ENCODE data around the gene RAB34. TPM values are rescaled to one million over a fixed set of nuclear protein-coding genes. Genes with fewer than 3 reads are reported as not detected.
A peak's percentile ranks its signal among the peaks of the same experiment; 100 is the strongest.

The RAB34 gene
- total RNA-seq, 1 experiment from 2014 or later, result 93.4 TPM

DNA sequence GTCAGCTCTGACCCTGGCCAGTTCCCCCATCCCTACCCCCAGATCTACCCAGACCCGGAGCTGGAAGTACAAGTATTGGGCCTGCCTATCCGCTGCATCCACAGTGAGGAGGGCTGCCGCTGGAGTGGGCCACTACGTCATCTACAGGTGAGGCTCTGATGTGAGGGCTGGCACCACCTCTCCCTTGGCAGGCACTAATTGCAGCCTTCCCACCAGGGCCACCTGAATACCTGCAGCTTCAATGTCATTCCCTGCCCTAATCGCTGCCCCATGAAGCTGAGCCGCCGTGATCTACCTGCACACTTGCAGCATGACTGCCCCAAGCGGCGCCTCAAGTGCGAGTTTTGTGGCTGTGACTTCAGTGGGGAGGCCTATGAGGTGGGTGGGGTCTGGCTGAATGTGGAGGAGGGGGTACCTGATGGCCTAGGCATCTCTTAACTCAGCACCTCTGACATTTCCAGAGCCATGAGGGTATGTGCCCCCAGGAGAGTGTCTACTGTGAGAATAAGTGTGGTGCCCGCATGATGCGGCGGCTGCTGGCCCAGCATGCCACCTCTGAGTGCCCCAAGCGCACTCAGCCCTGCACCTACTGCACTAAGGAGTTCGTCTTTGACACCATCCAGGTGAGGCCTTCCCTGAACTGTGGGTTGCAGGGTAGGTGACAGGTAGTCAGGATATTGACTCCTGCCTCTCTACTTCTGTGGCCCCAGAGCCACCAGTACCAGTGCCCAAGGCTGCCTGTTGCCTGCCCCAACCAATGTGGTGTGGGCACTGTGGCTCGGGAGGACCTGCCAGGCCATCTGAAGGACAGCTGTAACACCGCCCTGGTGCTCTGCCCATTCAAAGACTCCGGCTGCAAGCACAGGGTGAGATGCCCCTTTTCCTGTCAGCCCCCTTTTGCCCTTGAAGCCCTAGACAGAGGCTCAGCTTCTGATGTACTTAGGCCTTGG is 30.4 kb upstream of the RAB34 start:
- no peak for DNase-seq (ENCODE audit: low read depth, low spot score)
- in situ Hi-C loops (cut with HindIII; ENCODE audit: low pct_unique_long_range_greater_than_20kb, low sequenced_read_pairs), result no loop called here

DNA sequence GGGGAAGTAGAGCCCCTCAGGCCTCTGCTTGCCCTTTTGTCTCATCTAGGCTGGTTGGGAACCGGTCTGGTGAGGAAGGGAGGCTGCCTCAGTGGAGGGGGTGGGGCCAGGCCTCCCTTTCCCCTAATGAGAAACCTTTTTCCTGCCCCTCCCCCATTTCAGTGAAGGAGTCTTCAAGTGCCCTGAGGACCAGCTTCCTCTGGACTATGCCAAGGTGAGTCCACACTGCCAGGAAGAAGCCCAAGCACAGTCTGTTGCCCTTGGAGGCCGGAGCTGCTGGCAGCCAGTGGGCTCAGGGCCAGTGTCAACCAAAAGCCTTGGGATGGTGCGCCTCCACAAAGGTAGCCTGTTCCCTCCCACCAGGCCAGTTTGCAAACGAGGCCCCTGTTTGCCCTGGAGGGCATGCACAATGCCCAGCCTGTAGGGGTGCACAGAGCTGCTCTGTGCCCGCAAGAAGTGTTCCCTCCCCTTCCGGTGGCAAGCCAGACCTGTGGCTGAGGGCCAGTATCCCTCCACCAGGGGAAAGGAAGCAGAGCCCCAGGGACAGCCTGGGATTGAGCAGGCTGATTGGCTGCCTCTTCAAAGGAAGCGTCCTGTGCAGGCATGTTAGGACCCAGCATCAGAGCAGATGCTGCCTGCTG is 29.5 kb upstream of the RAB34 start:
- in situ Hi-C loops (cut with HindIII; ENCODE audit: low pct_unique_long_range_greater_than_20kb, low sequenced_read_pairs), result no loop called here
- peak; percentile 72 for DNase-seq (ENCODE audit: low read depth, low spot score)

DNA sequence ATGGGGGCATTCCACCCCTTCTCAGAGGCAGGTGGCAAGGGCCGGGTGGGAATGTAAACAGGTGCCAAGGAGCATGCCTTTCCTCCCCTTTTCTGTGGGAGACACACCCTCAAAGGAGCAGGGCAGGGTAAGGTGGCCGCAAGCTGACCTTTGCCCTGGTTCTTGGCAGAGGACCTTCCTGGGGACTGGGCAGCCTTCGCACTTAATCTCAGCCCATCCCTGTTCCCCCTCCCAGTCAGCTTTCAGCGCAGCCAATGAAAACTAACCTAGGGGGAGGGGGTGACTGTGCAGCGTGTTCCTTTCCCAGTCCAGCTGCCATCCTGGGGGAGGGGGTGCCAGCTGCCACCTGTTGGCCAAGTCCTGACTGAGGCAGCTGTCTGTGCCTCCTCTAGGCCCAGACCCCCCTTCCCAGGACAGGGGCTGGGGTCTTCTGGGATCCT is 29.0 kb upstream of the RAB34 start:
- in situ Hi-C loops (cut with HindIII; ENCODE audit: low pct_unique_long_range_greater_than_20kb, low sequenced_read_pairs), result no loop called here
- DNase-seq (ENCODE audit: low read depth, low spot score), result no peak

DNA sequence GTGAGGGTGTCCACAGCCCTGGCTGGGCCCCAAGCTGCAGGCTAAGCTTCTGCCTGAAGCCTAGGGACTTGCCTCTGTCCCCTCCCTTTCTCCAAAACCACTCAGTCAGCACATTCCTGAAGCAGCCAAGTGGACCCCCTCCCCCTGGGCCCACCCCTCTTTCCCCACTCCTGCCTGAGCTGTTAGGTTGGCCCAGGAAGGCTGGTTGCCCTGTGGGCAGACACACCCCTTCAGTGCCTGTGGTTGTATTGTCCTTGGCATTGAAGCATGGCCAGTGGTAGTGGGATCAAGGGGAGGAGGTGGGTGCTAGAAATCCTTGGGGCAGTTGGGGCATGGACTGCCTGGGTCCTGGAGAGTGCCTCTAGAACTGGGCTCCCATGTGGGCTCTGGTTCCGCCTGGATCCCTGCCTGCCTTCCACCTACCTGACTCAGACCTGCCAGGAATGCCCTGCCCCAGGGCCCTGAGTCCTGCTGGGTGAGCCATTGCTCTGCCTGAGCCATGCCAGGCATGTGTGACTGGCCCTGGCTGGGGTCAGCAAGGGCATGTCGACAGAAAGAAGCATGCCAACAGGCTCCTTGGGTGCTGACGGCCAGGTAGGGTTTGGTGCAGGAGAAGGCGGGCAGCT is 28.2 kb upstream of the RAB34 start:
- in situ Hi-C loops (cut with HindIII; ENCODE audit: low pct_unique_long_range_greater_than_20kb, low sequenced_read_pairs), result no loop called here
- no peak for DNase-seq (ENCODE audit: low read depth, low spot score)

DNA sequence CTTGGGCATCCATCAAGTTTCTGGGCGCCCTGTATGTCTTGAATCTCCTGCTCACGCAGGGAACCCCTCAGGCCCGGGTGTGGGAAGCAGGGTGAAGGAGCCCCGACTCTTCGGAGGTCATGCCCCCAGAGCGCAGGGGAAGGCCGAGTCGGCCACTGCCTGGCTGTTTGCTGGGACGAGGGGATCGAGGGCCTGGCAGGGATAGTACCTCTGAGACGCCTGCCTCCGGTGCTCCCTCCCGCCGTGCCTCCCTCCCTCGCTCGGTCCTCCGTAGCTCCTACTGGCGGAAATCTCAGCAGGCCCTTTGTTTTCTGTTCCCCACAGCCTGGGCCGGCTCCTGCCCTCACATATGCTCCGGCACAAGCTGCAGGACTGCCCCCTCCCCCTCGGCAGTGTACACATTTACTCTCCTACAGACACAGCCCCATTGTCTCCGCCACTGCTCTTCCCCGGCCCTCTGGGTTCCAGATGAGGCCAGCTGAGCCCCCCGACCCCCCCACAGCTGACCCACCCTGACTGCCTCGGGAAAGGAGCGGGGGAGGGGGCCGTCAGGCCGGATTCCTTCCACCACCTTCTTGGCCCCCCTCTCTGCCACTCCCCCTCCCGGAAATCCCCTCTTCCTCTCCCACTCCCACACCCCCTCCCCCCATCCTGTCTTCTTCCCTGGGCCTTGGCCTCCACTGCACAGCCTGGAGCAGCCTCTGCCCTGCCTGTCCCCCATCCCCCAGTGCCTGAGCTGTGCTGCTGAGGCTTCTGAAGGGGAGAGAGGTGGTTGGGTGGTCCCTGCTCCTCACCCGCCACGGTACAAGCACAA is 27.5 kb upstream of the RAB34 start:
- in situ Hi-C loops (cut with HindIII; ENCODE audit: low pct_unique_long_range_greater_than_20kb, low sequenced_read_pairs), result no loop called here
- DNase-seq (ENCODE audit: low read depth, low spot score), result peak; percentile 69

DNA sequence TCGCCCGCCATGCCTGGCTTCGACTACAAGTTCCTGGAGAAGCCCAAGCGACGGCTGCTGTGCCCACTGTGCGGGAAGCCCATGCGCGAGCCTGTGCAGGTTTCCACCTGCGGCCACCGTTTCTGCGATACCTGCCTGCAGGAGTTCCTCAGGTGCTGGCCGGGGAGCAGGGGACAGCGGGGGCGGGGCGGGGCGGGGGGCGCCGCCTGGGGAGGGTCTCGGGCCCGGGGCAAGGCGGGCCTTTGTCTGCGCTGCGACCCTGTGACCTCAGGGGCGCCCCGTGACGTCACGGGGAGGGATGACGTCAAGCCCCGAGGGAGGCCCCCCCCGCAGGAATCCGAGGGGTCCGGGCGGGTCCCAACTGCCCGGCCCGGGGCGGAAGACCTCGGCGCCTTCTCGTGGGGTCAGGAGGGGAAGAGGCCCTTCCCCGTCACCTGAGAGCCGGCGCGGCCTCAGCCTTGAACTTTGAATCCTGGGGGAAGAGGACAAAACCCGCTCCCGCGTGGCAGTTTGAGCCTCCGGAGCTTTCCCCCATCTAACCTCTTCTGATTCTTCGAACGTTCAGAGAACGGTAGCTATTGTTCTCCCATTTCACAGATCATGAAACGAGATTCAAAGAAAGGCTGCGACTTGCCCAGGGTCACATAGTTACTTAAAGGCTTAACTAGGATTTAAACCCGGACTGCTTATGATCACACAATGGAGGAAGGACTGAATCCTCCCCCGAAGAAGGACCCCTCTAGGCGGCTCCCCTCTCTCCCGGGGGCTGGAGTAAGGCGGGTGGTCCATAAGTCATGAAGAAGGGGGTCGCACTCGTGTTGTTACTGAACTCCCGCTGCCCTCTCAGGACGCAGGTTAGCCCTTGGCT is 26.7 kb upstream of the RAB34 start:
- in situ Hi-C loops (cut with HindIII; ENCODE audit: low pct_unique_long_range_greater_than_20kb, low sequenced_read_pairs), result no loop called here
- DNase-seq (ENCODE audit: low read depth, low spot score), result no peak

DNA sequence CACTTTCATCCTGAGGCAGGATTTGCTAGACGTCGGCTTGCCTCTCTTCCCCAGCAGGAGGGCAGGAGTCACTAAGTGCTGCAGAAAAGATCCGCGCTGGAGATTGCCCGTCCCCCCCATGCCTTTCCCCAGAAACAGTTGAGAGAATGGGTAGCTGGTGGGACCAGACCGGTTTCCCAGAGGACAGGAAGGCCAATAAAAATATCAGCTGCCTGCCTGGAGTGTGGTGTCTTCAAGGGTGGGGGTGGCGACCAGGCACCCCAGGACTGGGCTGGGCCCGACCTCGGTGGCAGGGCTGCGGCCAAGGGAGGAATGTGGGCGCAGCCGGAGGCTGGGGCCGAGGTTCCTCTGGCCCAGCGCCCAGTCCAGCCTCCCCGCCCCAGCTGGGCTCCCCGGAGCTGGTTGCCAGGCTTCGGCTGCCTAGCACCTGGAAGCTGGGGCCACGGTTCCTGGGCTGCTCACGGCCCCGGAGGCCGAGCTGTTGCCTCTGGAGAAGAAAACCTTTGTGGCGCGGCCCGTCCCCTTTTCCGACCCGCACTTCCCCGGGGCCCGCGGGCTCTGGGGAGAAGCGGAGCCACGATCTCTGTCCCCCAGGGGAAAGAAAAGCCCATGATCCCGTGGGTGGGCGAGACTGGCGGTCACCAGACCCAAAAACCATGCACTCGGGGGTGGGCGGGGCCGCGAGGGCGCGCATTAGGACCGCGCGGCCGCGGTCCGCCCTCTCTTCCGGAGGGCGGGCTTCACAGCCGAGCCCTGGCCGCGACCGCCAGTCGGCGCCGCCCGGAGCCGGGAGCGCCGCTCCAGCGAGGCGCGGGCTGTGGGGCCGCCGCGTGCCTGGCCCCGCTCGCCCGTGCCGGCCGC is 25.8 kb upstream of the RAB34 start, which contains the start of gene TRAF4:
TSS of gene TRAF4 (plus strand) at position 769 of the 861 bp plus-strand sequence. CDS start 102 bp downstream, outside the sequence.
- DNase-seq (ENCODE audit: low read depth, low spot score), result peak; percentile 92
- in situ Hi-C loops (cut with HindIII; ENCODE audit: low pct_unique_long_range_greater_than_20kb, low sequenced_read_pairs), result no loop called here

DNA sequence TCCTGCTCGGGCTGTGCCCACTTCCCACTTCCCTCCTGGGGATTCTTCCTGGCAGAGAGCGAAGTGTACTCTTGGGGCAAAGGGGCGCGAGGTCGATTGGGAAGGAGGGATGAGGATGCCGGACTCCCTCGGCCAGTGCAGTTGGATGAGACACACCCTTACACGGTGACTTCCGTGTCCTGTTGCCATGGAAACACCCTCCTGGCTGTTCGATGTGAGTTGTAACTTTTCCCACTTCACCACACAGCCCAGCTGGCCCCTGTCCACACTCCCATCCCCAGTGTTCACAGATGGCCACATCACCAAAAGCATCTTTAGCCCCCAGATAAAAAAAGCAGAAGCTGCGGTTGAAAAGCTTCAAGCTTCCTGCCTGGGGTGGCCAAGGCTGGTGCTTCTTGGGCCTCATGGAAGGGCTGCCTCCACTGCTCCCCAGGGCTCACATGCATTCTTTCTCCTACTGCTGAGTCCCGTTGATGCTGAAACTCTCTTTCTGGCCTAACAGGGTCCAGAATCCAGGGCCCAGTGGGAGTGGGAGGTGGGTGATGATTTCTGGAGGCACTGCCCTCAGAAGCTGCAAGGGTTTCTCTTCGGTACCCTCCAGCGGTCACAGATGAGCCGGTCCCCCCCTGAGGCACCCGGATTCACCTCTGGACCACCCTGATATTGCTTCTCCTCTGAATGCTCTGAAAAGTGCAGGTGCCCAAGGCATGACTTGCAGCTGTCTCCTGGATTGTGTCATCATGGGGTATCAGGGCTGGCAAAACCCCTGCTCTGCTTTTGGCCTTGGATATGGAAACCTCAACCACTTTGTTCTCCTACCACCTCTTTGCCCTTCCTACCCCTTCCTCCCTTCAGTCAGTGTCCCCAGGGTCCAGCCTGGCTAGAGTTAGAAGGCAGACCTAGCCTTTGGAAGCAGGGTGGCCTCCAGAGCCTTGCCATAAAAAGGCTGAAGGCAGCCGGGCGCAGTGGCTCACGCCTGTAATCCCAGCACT is 24.0 kb upstream of the RAB34 start:
- no peak for DNase-seq (ENCODE audit: low read depth, low spot score)
- in situ Hi-C loops (cut with HindIII; ENCODE audit: low pct_unique_long_range_greater_than_20kb, low sequenced_read_pairs), result no loop called here

DNA sequence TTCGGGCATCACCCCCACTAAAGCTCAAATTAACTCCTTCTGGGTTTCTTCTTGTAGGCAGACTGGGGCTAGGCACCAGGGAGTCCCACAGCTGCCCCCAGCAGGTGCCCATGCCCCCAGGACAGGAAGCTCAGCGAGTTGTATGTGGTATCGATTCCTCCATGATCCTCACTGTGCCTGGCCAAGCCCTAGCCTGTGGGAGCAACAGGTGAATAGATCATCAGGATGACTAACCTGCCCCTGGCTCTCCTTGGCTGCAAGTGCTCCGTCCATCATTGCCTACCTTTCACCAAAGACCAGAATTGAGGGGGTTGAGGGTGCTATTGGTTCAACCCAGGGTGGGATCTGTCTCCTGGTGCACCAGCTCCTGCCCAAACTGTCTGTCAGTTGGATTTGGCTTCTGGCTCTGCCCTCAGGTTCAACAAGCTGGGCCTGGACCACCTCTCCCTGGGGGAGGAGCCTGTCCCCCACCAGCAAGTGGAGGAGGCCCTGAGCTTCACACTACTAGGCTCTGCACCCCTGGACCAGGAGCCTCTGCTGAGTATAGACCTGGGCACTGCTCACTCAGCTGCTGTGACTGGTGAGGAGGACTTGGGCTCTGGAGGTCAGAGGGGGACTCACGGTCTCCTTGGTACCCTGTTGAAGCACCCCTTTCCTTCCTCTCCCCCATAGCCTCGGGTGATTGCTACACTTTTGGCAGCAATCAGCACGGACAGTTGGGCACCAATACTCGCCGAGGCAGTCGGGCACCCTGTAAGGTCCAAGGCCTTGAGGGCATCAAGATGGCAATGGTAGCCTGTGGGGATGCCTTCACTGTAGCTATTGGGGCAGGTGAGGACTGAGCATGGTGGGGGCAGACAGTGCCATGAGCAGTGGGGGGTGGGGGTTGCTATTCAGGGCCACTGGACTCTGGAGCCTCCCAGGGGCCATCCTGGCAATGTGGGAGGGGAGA is 23.0 kb upstream of the RAB34 start:
- DNase-seq (ENCODE audit: low read depth, low spot score), result no peak
- in situ Hi-C loops (cut with HindIII; ENCODE audit: low pct_unique_long_range_greater_than_20kb, low sequenced_read_pairs), result no loop called here

DNA sequence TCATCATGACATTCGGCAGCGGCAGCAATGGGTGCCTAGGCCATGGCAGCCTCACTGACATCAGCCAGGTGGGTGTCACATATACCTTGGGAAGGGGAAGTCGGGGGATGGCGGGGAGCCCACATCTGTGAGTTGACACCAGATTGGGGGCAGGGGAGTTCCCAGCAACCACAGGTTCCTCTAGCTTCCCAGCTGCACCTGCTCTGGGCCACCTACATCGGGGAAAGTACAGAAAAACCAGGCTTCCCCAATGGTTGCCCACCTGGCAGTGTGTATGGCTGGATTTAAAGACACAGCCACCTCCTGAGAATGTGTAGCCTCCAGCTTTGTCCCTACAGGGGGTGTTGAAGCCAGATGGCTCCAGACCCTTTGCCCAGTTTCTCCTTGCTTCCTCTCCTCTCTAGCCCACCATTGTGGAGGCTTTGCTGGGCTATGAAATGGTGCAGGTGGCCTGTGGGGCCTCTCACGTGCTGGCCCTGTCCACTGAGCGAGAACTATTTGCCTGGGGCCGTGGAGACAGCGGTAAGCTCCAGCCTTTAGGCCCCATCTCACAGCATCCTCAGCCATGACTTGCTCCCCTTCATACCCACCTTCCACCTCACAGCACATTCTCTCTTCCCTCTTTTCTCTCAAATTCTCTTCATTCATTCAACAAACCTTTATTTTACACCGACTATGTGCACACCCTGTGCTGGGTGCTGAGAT is 21.2 kb upstream of the RAB34 start:
- in situ Hi-C loops (cut with HindIII; ENCODE audit: low pct_unique_long_range_greater_than_20kb, low sequenced_read_pairs), result no loop called here
- DNase-seq (ENCODE audit: low read depth, low spot score), result no peak

DNA sequence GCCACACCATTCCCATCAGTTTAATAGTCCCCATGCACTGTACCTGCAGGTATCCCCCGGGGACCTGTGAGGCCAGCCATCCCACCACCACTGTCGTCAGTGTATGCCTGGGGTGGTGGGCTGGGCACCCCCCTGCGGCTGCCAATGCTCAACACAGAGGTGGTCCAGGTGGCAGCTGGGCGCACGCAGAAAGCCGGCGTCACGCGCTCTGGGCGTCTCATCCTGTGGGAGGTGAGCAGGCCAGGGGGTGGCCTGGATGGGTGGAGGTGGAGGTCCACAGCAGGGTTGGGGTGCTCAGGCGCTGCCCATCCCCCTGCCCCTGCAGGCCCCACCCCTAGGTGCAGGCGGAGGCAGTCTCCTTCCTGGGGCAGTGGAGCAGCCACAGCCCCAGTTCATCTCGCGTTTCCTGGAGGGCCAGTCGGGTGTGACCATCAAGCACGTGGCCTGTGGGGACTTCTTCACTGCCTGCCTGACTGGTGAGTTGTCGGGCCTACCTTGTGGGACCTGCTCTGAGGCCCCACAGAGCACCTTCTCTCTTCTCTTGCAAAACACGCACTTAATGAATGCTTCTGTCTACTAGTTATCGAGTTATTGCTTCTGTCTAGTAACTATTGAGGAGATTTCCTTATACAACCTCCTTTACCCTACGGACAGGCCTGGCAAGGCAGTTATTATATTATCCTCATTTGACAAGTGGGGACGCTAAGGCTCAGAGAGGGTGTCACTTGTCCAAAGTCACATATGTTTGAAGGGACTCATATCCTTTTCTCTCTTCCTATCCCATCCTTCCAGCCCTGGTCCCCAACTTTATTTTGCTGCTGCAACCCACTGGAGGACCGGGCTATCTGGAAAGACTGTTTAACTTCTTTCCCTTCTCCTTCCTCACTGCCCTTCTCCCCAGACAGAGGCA is 20.4 kb upstream of the RAB34 start:
- in situ Hi-C loops (cut with HindIII; ENCODE audit: low pct_unique_long_range_greater_than_20kb, low sequenced_read_pairs), result no loop called here
- no peak for DNase-seq (ENCODE audit: low read depth, low spot score)

DNA sequence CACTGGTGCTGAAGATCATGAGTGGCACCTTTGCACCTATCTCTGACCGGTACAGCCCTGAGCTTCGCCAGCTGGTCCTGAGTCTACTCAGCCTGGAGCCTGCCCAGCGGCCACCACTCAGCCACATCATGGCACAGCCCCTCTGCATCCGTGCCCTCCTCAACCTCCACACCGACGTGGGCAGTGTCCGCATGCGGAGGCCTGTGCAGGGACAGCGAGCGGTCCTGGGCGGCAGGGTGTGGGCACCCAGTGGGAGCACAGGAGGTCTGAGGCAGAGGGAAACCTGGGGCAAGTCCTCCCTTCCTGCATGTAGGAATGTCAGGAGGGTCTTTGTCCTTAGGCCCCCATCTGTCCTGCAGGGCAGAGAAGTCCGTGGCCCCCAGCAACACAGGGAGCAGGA is 19.6 kb upstream of the RAB34 start:
- no peak for DNase-seq (ENCODE audit: low read depth, low spot score)
- in situ Hi-C loops (cut with HindIII; ENCODE audit: low pct_unique_long_range_greater_than_20kb, low sequenced_read_pairs), result no loop called here
